Measurements from ENCODE around the gene N4BP2L2. TPM values are rescaled to one million over a fixed set of nuclear protein-coding genes. Genes with fewer than 3 reads are reported as not detected.

N4BP2L2 gene
- total and polyA plus RNA-seq, 2 experiments from 2014 or later, result 63.1 to 160 TPM

- no peaks in the 10 kb centered on the region for H3K36me3 ChIP-seq (ENCODE audit: insufficient read depth)
- no peaks in the 10 kb centered on the region for H3K27me3 ChIP-seq (ENCODE audit: insufficient read depth)
- H3K9me3 Mint-ChIP-seq, result no peaks in the 10 kb centered on the region
- H3K36me3 Mint-ChIP-seq (ENCODE audit: low read depth), result 0 out of 3 replicates have a peak, but pooled peaks cover 2% of the 10 kb centered on the region
- no peak overlapping the region for H3K4me3 Mint-ChIP-seq
- no peak overlapping the region for H3K4me2 ChIP-seq
- H3F3A ChIP-seq (replicated peaks; ENCODE audit: low read depth), result no peaks in the 10 kb centered on the region
- no peak for TF ChIP-seq JUNB (IDR thresholded peaks at IDR 0.05; ENCODE audit: unreplicated experiment)
- no peak for TF ChIP-seq ZNF331 (CRISPR knock-in tag; IDR thresholded peaks at IDR 0.05; ENCODE audit: low read depth)
- no peak for TF ChIP-seq STAT1 (IDR thresholded peaks at IDR 0.05; ENCODE audit: unreplicated experiment)
- no peak for TF ChIP-seq POLR2AphosphoS5 (IDR thresholded peaks at IDR 0.05; ENCODE audit: low read depth)
- no peak for TF ChIP-seq ZNF462 (CRISPR knock-in tag; IDR thresholded peaks at IDR 0.05)
- no peak for TF ChIP-seq ETS1 (IDR thresholded peaks at IDR 0.05)
- TF ChIP-seq EZH2 (IDR thresholded peaks at IDR 0.05; ENCODE audit: low read depth, unreplicated experiment), result no peak
- no peak for TF ChIP-seq NANOG (IDR thresholded peaks at IDR 0.05; ENCODE audit: borderline replicate concordance)
- no peak for TF ChIP-seq ZNF114 (CRISPR knock-in tag; IDR thresholded peaks at IDR 0.05)
- ATAC-seq (no peak), DNase-seq (ENCODE audit: low spot score) (no peak)
- no peak overlapping the region for H2AFZ ChIP-seq
- peaks cover 3% of the 10 kb centered on the region for H3K27me3 Mint-ChIP-seq (ENCODE audit: insufficient read depth, low read depth, poor library complexity)
- H4K20me1 ChIP-seq (replicated peaks; ENCODE audit: insufficient read depth), result peaks cover 9% of the 10 kb centered on the region; the same call in 1 of the 2 replicates
- H3K4me3 ChIP-seq, result no peak overlapping the region
- H3K4me1 ChIP-seq (ENCODE audit: insufficient read depth), result no peaks in the 10 kb centered on the region
- no peaks in the 10 kb centered on the region for H3K79me2 ChIP-seq (replicated peaks; ENCODE audit: insufficient read depth)
- H3K4me1 Mint-ChIP-seq, result peaks cover 5% of the 10 kb centered on the region; the same call in 2 of the 3 replicates
- no peak overlapping the region for H3K27ac Mint-ChIP-seq
- H3K27ac ChIP-seq (ENCODE audit: low read depth), result no peak overlapping the region
- no peaks in the 10 kb centered on the region; the same call in 1 of the 2 replicates for H3K9me2 ChIP-seq (ENCODE audit: insufficient read depth)
Measured at GRCh38 chr13:32501064-32501463, 37.5 kb downstream of the N4BP2L2 start.

Data from GM23338 (cell line).